Stimulated activated CD8-positive, alpha-beta memory T cell treated with anti-CD3 and anti-CD28 coated beads, Interleukin-7, amount 100 ng/mL, for 24 hours (primary cell): ENCODE data around the gene CARD8.

ENCODE experiments used
- DNase-seq: peaks from one replicate; pipeline ENCODE4 v3.0.0-alpha.2; 2020; ENCODE audit warnings: low read depth

The CARD8 gene

GRCh38 chr19:48170817-48171347 is 84.8 kb downstream of the CARD8 start:
- no peak for DNase-seq

GRCh38 chr19:48169939-48170803 is 85.5 kb downstream of the CARD8 start, which contains the start of the genes LIG1 and ZSWIM9:
TSS of gene LIG1 (minus strand) at chr19:48170344. CDS start at chr19:48165566, 4,778 bp downstream.
TSS of gene ZSWIM9 (plus strand) at chr19:48170680. CDS start at chr19:48171803, 1,123 bp downstream.
- DNase-seq = peak; percentile 81

- peak; percentile 84 for DNase-seq
These were observed 86.2 kb downstream of the CARD8 start for GRCh38 chr19:48169578-48169938.

- no peak for DNase-seq
These were observed 87.0 kb downstream of the CARD8 start for GRCh38 chr19:48168689-48169088.

- no peak for DNase-seq
These were observed 97.4 kb downstream of the CARD8 start for GRCh38 chr19:48158210-48158790.
